Calu3 (cell line): ENCODE measurements around the gene KANSL1. TPM values are rescaled to one million over a fixed set of nuclear protein-coding genes. Genes with fewer than 3 reads are reported as not detected.
"Not testable (repeated sequence)": the region's sequence is repeated elsewhere in the genome, so short reads cannot be mapped to it uniquely, and the experiment has no call there.

Source experiments
- BruUV-seq: library from RNA; stranded (reverse); fragments of 400-500 nt; replicated peaks from 2 replicates; lab custom pipeline; 2021; lab: Mats Ljungman, UMichigan
- CTCF ChIA-PET: fragments of 300-600 bp; sonication (Branson Sonifier 250); formaldehyde crosslinking; loops from one replicate; lab custom pipeline; 2022; ENCODE audit warnings: antibody characterized with exemption; lab: Charles Lee
- DNase-seq: peaks from one replicate; pipeline ENCODE4 v3.0.0; 2022
- H3K27ac Mint-ChIP-seq: one replicate; pipeline ENCODE4 v1.8.0; 2022; ENCODE audit warnings: mixed read lengths; ENCODE audit not compliant: unreplicated experiment
- H3K27me3 Mint-ChIP-seq: one replicate; pipeline ENCODE4 v1.8.0; 2022; ENCODE audit warnings: mixed read lengths; ENCODE audit not compliant: unreplicated experiment
- H3K36me3 Mint-ChIP-seq: one replicate; pipeline ENCODE4 v1.8.0; 2022; ENCODE audit warnings: mild to moderate bottlenecking, moderate library complexity, mixed read lengths; ENCODE audit not compliant: insufficient read depth, unreplicated experiment
- H3K4me1 Mint-ChIP-seq: one replicate; pipeline ENCODE4 v1.8.0; 2022; ENCODE audit warnings: mild to moderate bottlenecking, low read depth, mixed read lengths; ENCODE audit not compliant: unreplicated experiment
- H3K4me3 Mint-ChIP-seq: one replicate; pipeline ENCODE4 v1.8.0; 2022; ENCODE audit warnings: mild to moderate bottlenecking, low read depth, moderate library complexity, mixed read lengths; ENCODE audit not compliant: unreplicated experiment
- H3K9me3 Mint-ChIP-seq: one replicate; pipeline ENCODE4 v1.8.0; 2022; ENCODE audit warnings: low read depth, mixed read lengths; ENCODE audit not compliant: unreplicated experiment
- CTCF ChIP-seq: fragments of 200-600 bp; IDR thresholded peaks from one replicate; pipeline ENCODE4 v1.8.0; 2022; ENCODE audit warnings: antibody characterized with exemption; ENCODE audit not compliant: unreplicated experiment
- intact Hi-C: fragments of 100-400 bp; cut with micrococcal nuclease; formaldehyde crosslinking; loops from one replicate; pipeline ENCODE4 v1.10.0; 2022; ENCODE audit not compliant: unreplicated experiment
- total RNA-seq: library from RNA; stranded (reverse); gene quantifications from 2 replicates; pipeline ENCODE4 v1.2.3, GENCODE V29; 2022

The KANSL1 gene
- total RNA-seq, 1 experiment from 2014 or later: 190 TPM

DNA sequence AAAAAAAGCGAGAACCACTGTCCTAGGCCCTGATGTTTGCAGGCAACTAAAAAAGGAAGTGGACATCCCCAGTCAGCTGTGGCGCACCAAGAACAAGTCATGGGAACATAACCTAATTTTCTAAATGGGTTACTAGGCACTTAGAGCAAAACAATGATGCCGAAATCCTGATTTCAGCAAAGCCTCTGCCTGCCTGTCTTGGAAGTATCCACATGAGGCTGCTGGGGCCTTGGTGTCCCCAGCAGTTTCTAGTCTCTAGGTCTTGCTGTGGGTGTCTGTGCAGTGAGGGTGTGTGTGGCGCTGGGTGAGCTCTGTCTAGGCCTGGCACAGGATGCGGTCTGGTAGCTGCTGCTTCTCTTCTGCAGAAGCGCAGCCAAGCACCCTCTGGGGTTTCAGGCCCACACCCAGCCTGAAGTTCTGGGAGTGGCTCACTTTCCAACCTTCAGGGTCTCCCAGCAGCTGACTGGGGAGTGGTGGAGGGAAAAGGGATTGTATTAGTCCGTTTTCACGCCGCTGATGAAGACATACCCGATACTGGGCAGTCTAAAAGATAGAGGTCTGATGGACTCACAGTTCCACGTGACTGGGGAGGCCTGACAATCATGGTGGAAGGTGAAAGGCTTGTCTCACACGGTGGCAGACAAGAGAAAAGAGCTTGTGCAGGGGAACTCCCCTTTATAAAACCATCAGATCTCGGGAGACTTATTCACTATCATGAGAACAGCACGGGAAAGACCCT is 173.0 kb downstream of the KANSL1 start:
- BruUV-seq: no TSS peak
- Mint-ChIP-seq H3K4me3 (no peak overlapping the region), H3K9me3 (no peaks in the 10 kb centered on the region), H3K4me1 (no peaks in the 10 kb centered on the region), H3K36me3 (peaks cover 11% of the 10 kb centered on the region), H3K27ac (no peak overlapping the region), H3K27me3 (no peaks in the 10 kb centered on the region)
- no peak for DNase-seq
- intact Hi-C loops: no loop called here
- no peak for TF ChIP-seq CTCF
- CTCF ChIA-PET: interaction anchor here (0.6 to 0.7 kb wide), 2 partner anchors 13 to 63 kb away, joined by 3 to 4 read pairs; no protein-coding TSS in a partner anchor

- H3K4me3 Mint-ChIP-seq, H3K4me1 Mint-ChIP-seq, intact Hi-C loops, H3K9me3 Mint-ChIP-seq, H3K27ac Mint-ChIP-seq, H3K36me3 Mint-ChIP-seq, H3K27me3 Mint-ChIP-seq, BruUV-seq, DNase-seq: not testable (repeated sequence)
- CTCF ChIA-PET: interaction anchor here (0.7 kb wide), 1 partner anchor 64 kb away, joined by 4 read pairs; no protein-coding TSS in a partner anchor
Observed at GRCh38 chr17:46019408-46019925, 173.8 kb downstream of the KANSL1 start.

DNA sequence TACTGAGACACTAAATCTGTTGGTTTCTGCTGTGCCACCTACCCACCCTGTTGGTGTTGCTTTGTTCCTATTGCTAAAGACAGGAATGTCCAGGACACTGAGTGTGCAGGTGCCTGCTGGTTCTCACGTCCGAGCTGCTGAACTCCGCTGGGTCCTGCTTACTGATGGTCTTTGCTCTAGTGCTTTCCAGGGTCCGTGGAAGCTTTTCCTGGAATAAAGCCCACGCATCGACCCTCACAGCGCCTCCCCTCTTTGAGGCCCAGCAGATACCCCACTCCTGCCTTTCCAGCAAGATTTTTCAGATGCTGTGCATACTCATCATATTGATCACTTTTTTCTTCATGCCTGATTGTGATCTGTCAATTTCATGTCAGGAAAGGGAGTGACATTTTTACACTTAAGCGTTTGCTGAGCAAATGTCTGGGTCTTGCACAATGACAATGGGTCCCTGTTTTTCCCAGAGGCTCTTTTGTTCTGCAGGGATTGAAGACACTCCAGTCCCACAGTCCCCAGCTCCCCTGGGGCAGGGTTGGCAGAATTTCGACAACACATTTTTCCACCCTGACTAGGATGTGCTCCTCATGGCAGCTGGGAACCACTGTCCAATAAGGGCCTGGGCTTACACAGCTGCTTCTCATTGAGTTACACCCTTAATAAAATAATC is 179.6 kb downstream of the KANSL1 start:
- no peak for DNase-seq
- Mint-ChIP-seq H3K27ac (no peak overlapping the region), H3K27me3 (peaks cover 58% of the 10 kb centered on the region), H3K4me3 (no peak overlapping the region), H3K4me1 (no peaks in the 10 kb centered on the region), H3K9me3 (no peaks in the 10 kb centered on the region), H3K36me3 (no peaks in the 10 kb centered on the region)
- TF ChIP-seq CTCF: no peak
- no TSS peak for BruUV-seq
- CTCF ChIA-PET: interaction anchor here (1.2 kb wide), 1 partner anchor 179 kb away, joined by 3 read pairs; the partner anchor contains the start of gene KANSL1
- intact Hi-C loops: no loop called here

GRCh38 chr17:46013127-46013501 is 180.1 kb downstream of the KANSL1 start:
- Mint-ChIP-seq H3K27ac (no peak overlapping the region), H3K9me3 (no peaks in the 10 kb centered on the region), H3K4me1 (no peaks in the 10 kb centered on the region), H3K4me3 (no peak overlapping the region), H3K27me3 (peaks cover 58% of the 10 kb centered on the region), H3K36me3 (no peaks in the 10 kb centered on the region)
- TF ChIP-seq CTCF: no peak
- CTCF ChIA-PET: interaction anchor here (0.5 to 1.2 kb wide), 3 partner anchors 23 to 180 kb away, joined by 3 to 6 read pairs (median 4); partner anchors contain the start of gene KANSL1
- intact Hi-C loops: no loop called here
- BruUV-seq: no TSS peak
- DNase-seq: no peak
